SU-DHL-6 (cell line): ENCODE measurements around the gene PACS1.

Experiments
- H2AFZ ChIP-seq: fragments of 200-600 bp; sonication (generic); 2 replicates; pipeline ENCODE4 v1.6.1; 2014; ENCODE audit warnings: low read depth, mild to moderate bottlenecking, moderate library complexity, mixed read lengths, antibody characterized with exemption, low read length; ENCODE audit not compliant: severe bottlenecking
- H3F3A ChIP-seq: fragments of 200-600 bp; shearing (Covaris generic); 2 replicates; pipeline ENCODE4 v1.6.0; 2016; ENCODE audit warnings: antibody characterized with exemption, mild to moderate bottlenecking; ENCODE audit not compliant: insufficient read depth
- H3K27ac ChIP-seq: fragments of 200-600 bp; sonication (generic); 2 replicates; pipeline ENCODE4 v1.5.1; 2016; ENCODE audit warnings: low read depth, mild to moderate bottlenecking, low read length, moderate library complexity, mixed read lengths
- H3K27me3 ChIP-seq: fragments of 200-600 bp; sonication (generic), shearing (Covaris generic); 2 replicates; pipeline ENCODE4 v1.6.0; 2014; ENCODE audit warnings: mild to moderate bottlenecking, low read length
- H3K36me3 ChIP-seq: fragments of 200-600 bp; sonication (generic); 2 replicates; pipeline ENCODE4 v1.6.1; 2014; ENCODE audit warnings: mild to moderate bottlenecking, low read length, mixed read lengths
- H3K4me2 ChIP-seq: fragments of 300-600, 200-600 bp; shearing (Covaris generic), sonication (generic); 2 replicates; pipeline ENCODE4 v1.6.0; 2014; ENCODE audit warnings: low read length, low read depth, mild to moderate bottlenecking; ENCODE audit not compliant: poor library complexity, severe bottlenecking
- H3K4me3 ChIP-seq: fragments of 200-600 bp; sonication (generic); 2 replicates; pipeline ENCODE4 v1.5.1; 2014; ENCODE audit warnings: antibody characterized with exemption, low read length, mild to moderate bottlenecking, mixed read lengths; ENCODE audit not compliant: insufficient read depth, poor library complexity, severe bottlenecking
- H3K79me2 ChIP-seq: fragments of 200-600 bp; sonication (generic); 2 replicates; pipeline ENCODE4 v1.6.1; 2014; ENCODE audit warnings: mild to moderate bottlenecking, low read length, moderate library complexity; ENCODE audit not compliant: insufficient read depth
- H3K9ac ChIP-seq: fragments of 200-600 bp; sonication (generic); 2 replicates; pipeline ENCODE4 v1.7.0; 2014; ENCODE audit warnings: mild to moderate bottlenecking, low read length
- H3K9me2 ChIP-seq: fragments of 200-600 bp; sonication (generic); replicated peaks from 2 replicates; pipeline ENCODE4 v1.6.1; 2014; ENCODE audit warnings: low read length; ENCODE audit not compliant: insufficient read depth
- H3K9me3 ChIP-seq: fragments of 200-600 bp; sonication (generic); 2 replicates; pipeline ENCODE4 v1.6.1; 2014; ENCODE audit warnings: low read length, mixed read lengths; ENCODE audit not compliant: insufficient read depth
- H4K20me1 ChIP-seq: fragments of 200-600 bp; sonication (generic); 2 replicates; pipeline ENCODE4 v1.6.1; 2014; ENCODE audit warnings: low read depth, mild to moderate bottlenecking, antibody characterized with exemption, low read length, moderate library complexity, mixed read lengths
- CTCF ChIP-seq: fragments of 200-600 bp; sonication (generic); IDR thresholded peaks from one replicate; pipeline ENCODE4 v1.5.1; 2017; ENCODE audit warnings: antibody characterized with exemption, mild to moderate bottlenecking, low read length, moderate library complexity; ENCODE audit not compliant: insufficient read depth, poor library complexity, severe bottlenecking
- EZH2phosphoT487 ChIP-seq: fragments of 200-600 bp; sonication (generic), shearing (Covaris generic); conservative IDR thresholded peaks from 2 replicates; pipeline ENCODE4 v1.6.1; 2018; ENCODE audit warnings: mild to moderate bottlenecking, antibody characterized with exemption, low read length, moderate library complexity, mixed read lengths

Gene PACS1

GRCh38 chr11:66261578-66261977 is 191.5 kb downstream of the PACS1 start:
- TF ChIP-seq CTCF (no peak), EZH2phosphoT487 (no peak)
- H3K4me2 ChIP-seq = no peak overlapping the region
- no peaks in the 10 kb centered on the region; the same call in 1 of the 2 replicates for H3K79me2 ChIP-seq
- H3F3A ChIP-seq = no peaks in the 10 kb centered on the region
- no peak overlapping the region for H3K4me3 ChIP-seq
- no peaks in the 10 kb centered on the region for H3K27me3 ChIP-seq
- no peaks in the 10 kb centered on the region for H3K9me2 ChIP-seq
- no peak overlapping the region for H2AFZ ChIP-seq
- H3K9me3 ChIP-seq = no peaks in the 10 kb centered on the region
- H4K20me1 ChIP-seq = no peaks in the 10 kb centered on the region
- H3K27ac ChIP-seq = no peak overlapping the region
- no peaks in the 10 kb centered on the region for H3K36me3 ChIP-seq
- H3K9ac ChIP-seq = no peak overlapping the region

DNA sequence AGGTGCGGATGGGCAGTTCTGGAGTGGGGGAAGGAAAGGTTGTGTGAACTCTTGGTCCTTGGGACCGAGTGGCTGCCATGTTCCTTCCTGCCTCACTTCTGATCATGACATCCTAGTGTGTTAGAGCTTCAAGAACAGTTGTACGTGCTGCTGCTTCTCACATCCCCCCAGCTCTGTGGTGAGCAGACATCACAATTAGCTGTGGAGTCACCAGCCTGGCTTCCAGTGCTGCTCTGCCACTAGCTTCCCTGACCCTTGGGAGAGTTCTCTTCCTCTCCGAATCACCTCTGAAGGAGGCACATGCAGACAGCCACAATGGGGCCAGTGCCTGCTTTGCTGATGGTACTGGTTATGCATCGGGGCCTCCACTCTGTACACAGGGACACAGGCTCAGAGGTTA is 192.1 kb downstream of the PACS1 start:
- Histone ChIP-seq H3K27ac (no peak overlapping the region), H3F3A (no peaks in the 10 kb centered on the region), H3K9ac (no peak overlapping the region), H3K36me3 (no peaks in the 10 kb centered on the region), H3K9me2 (no peaks in the 10 kb centered on the region), H3K4me2 (no peak overlapping the region), H3K79me2 (no peaks in the 10 kb centered on the region; the same call in 1 of the 2 replicates), H3K9me3 (no peaks in the 10 kb centered on the region), H3K4me3 (no peak overlapping the region), H3K27me3 (no peaks in the 10 kb centered on the region), H2AFZ (no peak overlapping the region), H4K20me1 (no peaks in the 10 kb centered on the region)
- TF ChIP-seq CTCF (no peak), EZH2phosphoT487 (no peak)

GRCh38 chr11:66262696-66263095 is 192.6 kb downstream of the PACS1 start:
- Histone ChIP-seq H3K27me3 (no peaks in the 10 kb centered on the region), H3K36me3 (no peaks in the 10 kb centered on the region)

More at GRCh38 chr11:66262696-66263095, 192.6 kb downstream of the PACS1 start:
- Histone ChIP-seq H3K9ac (no peak overlapping the region), H3F3A (peaks cover 1% of the 10 kb centered on the region; the same call in 1 of the 2 replicates), H3K9me3 (no peaks in the 10 kb centered on the region), H2AFZ (no peak overlapping the region), H4K20me1 (no peaks in the 10 kb centered on the region), H3K27ac (no peak overlapping the region), H3K4me3 (no peak overlapping the region), H3K9me2 (no peaks in the 10 kb centered on the region), H3K79me2 (no peaks in the 10 kb centered on the region; the same call in 1 of the 2 replicates), H3K4me2 (no peak overlapping the region)
- TF ChIP-seq CTCF (no peak), EZH2phosphoT487 (no peak)
